GM23338 (cell line): ENCODE measurements around the gene HSD17B1. TPM values are rescaled to one million over a fixed set of nuclear protein-coding genes. Genes with fewer than 3 reads are reported as not detected.

Source experiments
- ATAC-seq: fragments of 200-7000 bp; cut with Tn5 transposase; 3 replicates; pipeline ENCODE4 v1.9.1; 2020
- DNase-seq: peaks from one replicate; pipeline ENCODE4 v3.0.0-alpha.2; 2015; ENCODE audit warnings: low spot score
- H2AFZ ChIP-seq: fragments of 200-600 bp; sonication (generic); 2 replicates; pipeline ENCODE4 v1.8.0; 2016; ENCODE audit warnings: antibody characterized with exemption, mild to moderate bottlenecking, moderate library complexity
- H3F3A ChIP-seq: fragments of 200-600 bp; sonication (generic); replicated peaks from 2 replicates; pipeline ENCODE4 v1.8.0; 2017; ENCODE audit warnings: antibody characterized with exemption, mixed run types, low read depth
- H3K27ac ChIP-seq: fragments of 200-600 bp; sonication (generic); 2 replicates; pipeline ENCODE4 v1.6.1; 2016; ENCODE audit warnings: low read depth
- H3K27me3 ChIP-seq: fragments of 200-600 bp; sonication (generic); 2 replicates; pipeline ENCODE4 v1.8.0; 2016; ENCODE audit warnings: mild to moderate bottlenecking, mixed run types, moderate library complexity; ENCODE audit not compliant: insufficient read depth
- H3K36me3 ChIP-seq: fragments of 200-600 bp; sonication (generic); 2 replicates; pipeline ENCODE4 v1.8.0; 2016; ENCODE audit warnings: mild to moderate bottlenecking; ENCODE audit not compliant: insufficient read depth
- H3K4me1 ChIP-seq: fragments of 200-600 bp; sonication (generic); 2 replicates; pipeline ENCODE4 v1.8.0; 2016; ENCODE audit warnings: mild to moderate bottlenecking, moderate library complexity; ENCODE audit not compliant: insufficient read depth
- H3K4me2 ChIP-seq: fragments of 200-600 bp; sonication (generic); 2 replicates; pipeline ENCODE4 v1.7.1; 2017; ENCODE audit warnings: mixed run types
- H3K4me3 ChIP-seq: fragments of 200-600 bp; sonication (generic); 2 replicates; pipeline ENCODE4 v1.6.1; 2016; ENCODE audit warnings: mixed run types
- H3K79me2 ChIP-seq: fragments of 200-600 bp; sonication (generic); replicated peaks from 2 replicates; pipeline ENCODE4 v1.8.0; 2017; ENCODE audit warnings: mild to moderate bottlenecking; ENCODE audit not compliant: insufficient read depth
- H3K9me2 ChIP-seq: fragments of 200-600 bp; sonication (generic); 2 replicates; pipeline ENCODE4 v1.8.0; 2017; ENCODE audit not compliant: insufficient read depth
- H4K20me1 ChIP-seq: fragments of 200-600 bp; sonication (generic); replicated peaks from 2 replicates; pipeline ENCODE4 v1.8.0; 2017; ENCODE audit warnings: mild to moderate bottlenecking; ENCODE audit not compliant: insufficient read depth
- H3K27ac Mint-ChIP-seq: 2 replicates; pipeline ENCODE4 v1.8.0; 2020; ENCODE audit warnings: inconsistent platforms, mild to moderate bottlenecking, moderate library complexity, mixed read lengths
- H3K27me3 Mint-ChIP-seq: 3 replicates; pipeline ENCODE4 v1.8.0; 2022; ENCODE audit warnings: low read depth, mild to moderate bottlenecking, moderate library complexity, mixed read lengths, inconsistent platforms; ENCODE audit not compliant: insufficient read depth, poor library complexity
- H3K36me3 Mint-ChIP-seq: 3 replicates; pipeline ENCODE4 v1.8.0; 2021; ENCODE audit warnings: low read depth, mild to moderate bottlenecking, inconsistent platforms, moderate library complexity, mixed read lengths
- H3K4me1 Mint-ChIP-seq: 3 replicates; pipeline ENCODE4 v1.8.0; 2020; ENCODE audit warnings: mild to moderate bottlenecking, inconsistent platforms, mixed read lengths
- H3K4me3 Mint-ChIP-seq: 3 replicates; pipeline ENCODE4 v1.8.0; 2021; ENCODE audit warnings: moderate library complexity, mild to moderate bottlenecking, inconsistent platforms, mixed read lengths
- H3K9me3 Mint-ChIP-seq: 3 replicates; pipeline ENCODE4 v1.8.0; 2020; ENCODE audit warnings: moderate library complexity, mild to moderate bottlenecking, inconsistent platforms, mixed read lengths
- CREB1 ChIP-seq: fragments of 250-450 bp; sonication (Bioruptor Pico); IDR thresholded peaks from 2 replicates; pipeline ENCODE4 v1.5.0; 2020; ENCODE audit warnings: low read depth, mild to moderate bottlenecking, moderate library complexity
- CTCF ChIP-seq, 2 experiments: fragments of 200-600 bp in 1 of 2; sonication (generic) in 1 of 2; conservative IDR thresholded peaks; 2 replicates each; pipeline versions ENCODE4 v1.5.1 to v1.6.1; 2016 to 2017; ENCODE audit warnings: antibody characterized with exemption in 2 of 2, low read depth in 2 of 2, mild to moderate bottlenecking in 2 of 2, moderate library complexity in 1 of 2
- ETS1 ChIP-seq: IDR thresholded peaks from 2 replicates; pipeline ENCODE4 v1.6.1; 2016; ENCODE audit warnings: antibody characterized with exemption
- EZH2phosphoT487 ChIP-seq: fragments of 200-600 bp; sonication (generic); IDR thresholded peaks from one replicate; pipeline ENCODE4 v1.8.1; 2018; ENCODE audit warnings: antibody characterized with exemption; ENCODE audit not compliant: unreplicated experiment
- JUNB ChIP-seq: IDR thresholded peaks from one replicate; pipeline ENCODE4 v1.6.1; 2016; ENCODE audit warnings: antibody characterized with exemption; ENCODE audit not compliant: unreplicated experiment
- NANOG ChIP-seq: IDR thresholded peaks from 2 replicates; pipeline ENCODE4 v1.6.1; 2016; ENCODE audit warnings: antibody characterized with exemption, borderline replicate concordance
- POLR2AphosphoS5 ChIP-seq: IDR thresholded peaks from 2 replicates; pipeline ENCODE4 v1.6.1; 2016; ENCODE audit warnings: antibody characterized with exemption, low read depth
- REST ChIP-seq: IDR thresholded peaks from one replicate; pipeline ENCODE4 v1.6.1; 2018; ENCODE audit warnings: antibody characterized with exemption; ENCODE audit not compliant: unreplicated experiment
- ZNF114 ChIP-seq: fragments of 250-450 bp; sonication (Bioruptor Pico); IDR thresholded peaks from 2 replicates; pipeline ENCODE4 v1.5.0; 2020; ENCODE audit warnings: mild to moderate bottlenecking, moderate library complexity
- ZNF331 ChIP-seq: fragments of 250-450 bp; sonication (Bioruptor Pico); IDR thresholded peaks from 2 replicates; pipeline ENCODE4 v1.5.0; 2020; ENCODE audit warnings: low read depth, mild to moderate bottlenecking, moderate library complexity
- polyA plus RNA-seq: library from polyadenylated mRNA; unstranded; fragments of >200 nt; fragmentation: Nextera tagmentation; extraction: Ambion mirVana; gene quantifications from 2 replicates; pipeline ENCODE4 v1.2.1, GENCODE V29; 2016
- total RNA-seq: library from RNA; depleted of rRNA; stranded (reverse); fragments of >200 nt; shearing (Covaris generic); gene quantifications from 2 replicates; pipeline ENCODE4 v1.2.3, GENCODE V29; 2014

Gene HSD17B1
- total and polyA plus RNA-seq, 2 experiments from 2014 or later = 0.97 to 1.7 TPM

GRCh38 chr17:42525221-42525620 is 27.5 kb upstream of the HSD17B1 start:
- H3K27me3 ChIP-seq = no peaks in the 10 kb centered on the region
- H3K27me3 Mint-ChIP-seq = peaks cover 15% of the 10 kb centered on the region
- no peaks in the 10 kb centered on the region; the same call in 2 of the 3 replicates for H3K9me3 Mint-ChIP-seq
- no peak overlapping the region for H2AFZ ChIP-seq
- H3F3A ChIP-seq = peaks cover 10% of the 10 kb centered on the region
- peaks cover 18% of the 10 kb centered on the region for H3K4me1 Mint-ChIP-seq
- no peak for ATAC-seq
- no peak overlapping the region for H3K4me3 ChIP-seq
- no peaks in the 10 kb centered on the region; the same call in 1 of the 2 replicates for H4K20me1 ChIP-seq
- no peaks in the 10 kb centered on the region for H3K79me2 ChIP-seq
- no peaks in the 10 kb centered on the region for H3K36me3 ChIP-seq
- no peaks in the 10 kb centered on the region for H3K9me2 ChIP-seq
- no peak overlapping the region for H3K27ac ChIP-seq
- peaks cover 6% of the 10 kb centered on the region for H3K4me1 ChIP-seq
- H3K36me3 Mint-ChIP-seq = peaks cover 19% of the 10 kb centered on the region
- H3K27ac Mint-ChIP-seq = no peak overlapping the region
- no peak for DNase-seq
- TF ChIP-seq EZH2phosphoT487 (no peak), REST (no peak)
- H3K4me2 ChIP-seq = no peak overlapping the region
- no peak overlapping the region for H3K4me3 Mint-ChIP-seq

- no peaks in the 10 kb centered on the region; the same call in 1 of the 2 replicates for H4K20me1 ChIP-seq
- H3K4me1 Mint-ChIP-seq = peaks cover 9% of the 10 kb centered on the region
- no peak overlapping the region for H3K4me3 ChIP-seq
- no peaks in the 10 kb centered on the region for H3K4me1 ChIP-seq
- peaks cover 3% of the 10 kb centered on the region; the same call in 1 of the 2 replicates for H3F3A ChIP-seq
- H3K79me2 ChIP-seq = no peaks in the 10 kb centered on the region
- no peaks in the 10 kb centered on the region for H3K36me3 ChIP-seq
- peaks cover 18% of the 10 kb centered on the region for H3K36me3 Mint-ChIP-seq
- H3K4me3 Mint-ChIP-seq = no peak overlapping the region
- H3K4me2 ChIP-seq = no peak overlapping the region
- no peak overlapping the region for H3K27ac Mint-ChIP-seq
- DNase-seq (no peak), ATAC-seq (no peak)
- no peaks in the 10 kb centered on the region; the same call in 2 of the 3 replicates for H3K9me3 Mint-ChIP-seq
- H3K27me3 Mint-ChIP-seq = peaks cover 13% of the 10 kb centered on the region
- no peaks in the 10 kb centered on the region for H3K9me2 ChIP-seq
- no peak overlapping the region for H2AFZ ChIP-seq
- H3K27ac ChIP-seq = no peak overlapping the region
- H3K27me3 ChIP-seq = peaks cover 3% of the 10 kb centered on the region; the same call in 1 of the 2 replicates
- TF ChIP-seq ETS1 (no peak), REST (no peak), ZNF114 (CRISPR knock-in tag) (no peak), CREB1 (CRISPR knock-in tag) (no peak), ZNF331 (no peak), POLR2AphosphoS5 (no peak), NANOG (no peak), CTCF (conservative IDR thresholded peaks at IDR 0.05; ENCODE audit: low read depth in 2 of 2) (no peak), JUNB (no peak)
Observed at GRCh38 chr17:42526031-42526444, 26.7 kb upstream of the HSD17B1 start.
